Omental fat pad (tissue), 4 donors: ENCODE data around the gene GRM7. TPM values are rescaled to one million over a fixed set of nuclear protein-coding genes. Genes with fewer than 3 reads are reported as not detected.

Experiments used
- ATAC-seq: fragments of 150-250 bp; one replicate; pipeline ENCODE4 v1.9.1; 2016; ENCODE audit warnings: mild to moderate bottlenecking, moderate library complexity; ENCODE audit not compliant: low FRiP score
- DNase-seq: peaks from one replicate; pipeline ENCODE4 v3.0.0-alpha.2; 2019; ENCODE audit warnings: low spot score
- CTCF ChIP-seq, 3 donors: fragments of 450-650 bp; IDR thresholded peaks; one replicate each; pipeline ENCODE4 v1.5.1; 2016 to 2017; ENCODE audit warnings: antibody characterized with exemption in 3 of 3, mild to moderate bottlenecking in 3 of 3, moderate library complexity in 2 of 3
- total RNA-seq, 4 donors: library from RNA; depleted of rRNA; stranded (reverse); fragments of >200 nt; gene quantifications; one replicate each; pipeline ENCODE4 v1.1.0, GENCODE V29; 2016

Gene GRM7
- total RNA-seq, 4 donors from 2014 or later: 0.12 to 0.82 (median 0.28) TPM; not detected in 1

GRCh38 chr3:7518456-7518855, 657.5 kb downstream of the GRM7 start:
- no peak for DNase-seq
- no peak for TF ChIP-seq CTCF (IDR thresholded peaks at IDR 0.05)
- ATAC-seq: no peak

- no peak for DNase-seq
- ATAC-seq: no peak
- TF ChIP-seq CTCF (IDR thresholded peaks at IDR 0.05): no peak
These were observed 659.1 kb downstream of the GRM7 start for GRCh38 chr3:7520059-7520458.

GRCh38 chr3:7520593-7520992, 659.7 kb downstream of the GRM7 start:
- no peak for TF ChIP-seq CTCF (IDR thresholded peaks at IDR 0.05)
- DNase-seq (no peak), ATAC-seq (no peak)

- DNase-seq: no peak
- no peak for ATAC-seq
- TF ChIP-seq CTCF (IDR thresholded peaks at IDR 0.05): no peak
These were observed 675.6 kb downstream of the GRM7 start for GRCh38 chr3:7536510-7536909.

GRCh38 chr3:7536921-7537320, 676.0 kb downstream of the GRM7 start:
- no peak for DNase-seq
- no peak for ATAC-seq
- no peak for TF ChIP-seq CTCF (IDR thresholded peaks at IDR 0.05)

- ATAC-seq (no peak), DNase-seq (no peak)
- TF ChIP-seq CTCF (IDR thresholded peaks at IDR 0.05): no peak
These were observed 682.5 kb downstream of the GRM7 start for GRCh38 chr3:7543294-7543880.

GRCh38 chr3:7545334-7545733, 684.4 kb downstream of the GRM7 start:
- DNase-seq (no peak), ATAC-seq (no peak)
- no peak for TF ChIP-seq CTCF (IDR thresholded peaks at IDR 0.05)
